HG03432 (cell line): Measurements from ENCODE around the gene RAB8B.

ENCODE experiments used
- ATAC-seq: cut with Tn5 transposase; IDR thresholded peaks from one replicate; pipeline ENCODE4 v1.9.1; 2021; ENCODE audit warnings: mild to moderate bottlenecking, moderate library complexity; ENCODE audit not compliant: unreplicated experiment

Gene RAB8B

GRCh38 chr15:63188926-63189871 is at the start of gene RAB8B:
Gene RAB8B (plus strand): TSS chr15:63189606. CDS start chr15:63189625, 19 bp downstream.
- peak; percentile 82 for ATAC-seq

DNA sequence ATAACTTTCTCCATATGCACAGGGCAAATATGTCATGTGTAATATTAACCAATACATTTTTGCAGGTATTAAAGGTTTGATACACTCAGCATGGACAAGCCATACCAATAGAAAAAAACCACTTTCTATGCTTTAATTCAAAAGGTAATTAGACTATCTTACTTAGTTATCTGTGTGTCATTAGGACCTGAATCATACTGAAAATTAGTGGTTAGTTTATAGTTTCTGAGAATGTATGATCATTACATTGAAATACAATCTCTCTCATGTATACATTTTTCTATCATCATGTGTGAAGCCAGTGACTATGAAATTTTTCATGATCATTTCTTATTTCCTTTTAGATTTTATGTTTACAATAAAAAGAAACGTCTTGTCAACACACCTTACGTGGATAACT is 48.5 kb upstream of the RAB8B start:
- no peak for ATAC-seq

DNA sequence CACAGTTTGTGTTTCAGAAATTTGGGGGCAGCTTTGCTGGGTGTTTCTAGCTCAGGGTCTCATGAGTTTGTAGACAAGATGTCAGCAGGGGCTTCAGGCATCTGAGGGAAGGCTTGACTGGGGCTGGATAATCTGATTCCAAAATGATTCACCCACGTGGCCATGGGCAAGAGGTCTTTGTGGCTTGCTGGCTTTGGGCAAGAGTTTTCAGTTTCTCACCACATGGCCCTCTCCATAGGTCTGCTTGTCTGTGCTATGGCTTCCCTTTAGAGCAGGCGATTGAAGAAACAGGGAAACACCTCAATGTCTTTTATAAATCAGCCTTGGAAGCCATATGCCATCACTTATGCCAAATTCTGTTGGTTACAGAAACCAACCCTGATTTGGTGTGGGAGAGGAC is 44.0 kb upstream of the RAB8B start:
- ATAC-seq = no peak

DNA sequence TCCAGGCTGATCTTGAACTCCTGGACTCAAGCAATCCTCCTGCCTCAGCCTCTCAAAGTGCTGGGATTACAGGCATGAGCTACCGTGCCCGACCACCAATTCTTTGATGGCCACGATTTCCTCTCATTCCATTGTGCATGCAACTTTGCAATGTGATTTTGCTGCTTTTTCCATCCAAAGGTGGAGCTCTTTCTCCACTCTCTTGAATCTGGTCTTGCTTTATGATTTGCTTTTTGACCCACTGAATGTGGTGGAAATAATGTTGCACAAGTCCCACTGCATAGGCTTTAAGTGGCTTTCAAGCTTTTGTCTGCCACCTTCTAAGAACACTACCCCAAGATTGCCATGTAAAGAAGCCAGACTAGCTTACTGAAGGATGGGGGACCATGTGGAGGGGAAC is 42.7 kb upstream of the RAB8B start:
- ATAC-seq = no peak

GRCh38 chr15:63151665-63152064 is 37.7 kb upstream of the RAB8B start:
- no peak for ATAC-seq

- ATAC-seq = no peak
Observed at GRCh38 chr15:63155486-63155885, 33.9 kb upstream of the RAB8B start.

DNA sequence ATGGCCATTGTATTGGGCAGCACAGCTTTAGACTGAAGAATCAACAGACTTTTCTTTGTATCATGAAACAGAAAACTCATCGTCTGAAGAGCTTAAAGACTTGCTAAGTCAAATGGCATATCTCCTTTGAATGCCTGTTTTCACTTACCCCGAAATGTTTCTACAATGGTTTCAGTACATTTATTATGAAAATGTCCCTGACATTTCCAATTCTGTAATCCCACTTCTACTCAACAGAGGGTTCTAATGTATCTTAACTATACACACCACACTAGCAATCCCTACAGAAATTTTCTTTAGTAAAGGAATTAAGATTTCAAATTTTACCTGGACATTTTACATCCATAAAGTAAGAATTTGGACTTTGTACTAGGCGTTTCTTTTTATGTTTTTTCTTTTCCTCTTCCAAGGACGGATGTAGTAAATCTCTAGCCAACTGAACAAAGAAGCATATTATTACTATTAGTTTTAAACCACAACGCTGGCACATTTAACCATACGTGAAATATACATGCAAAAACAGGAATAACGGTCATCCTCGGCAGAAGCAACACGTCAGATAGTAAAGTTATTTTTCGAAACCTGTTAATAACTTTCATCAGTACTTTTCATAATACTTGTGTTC is 33.2 kb upstream of the RAB8B start:
- no peak for ATAC-seq

GRCh38 chr15:63156755-63157117 is 32.7 kb upstream of the RAB8B start:
- ATAC-seq = peak; percentile 13

DNA sequence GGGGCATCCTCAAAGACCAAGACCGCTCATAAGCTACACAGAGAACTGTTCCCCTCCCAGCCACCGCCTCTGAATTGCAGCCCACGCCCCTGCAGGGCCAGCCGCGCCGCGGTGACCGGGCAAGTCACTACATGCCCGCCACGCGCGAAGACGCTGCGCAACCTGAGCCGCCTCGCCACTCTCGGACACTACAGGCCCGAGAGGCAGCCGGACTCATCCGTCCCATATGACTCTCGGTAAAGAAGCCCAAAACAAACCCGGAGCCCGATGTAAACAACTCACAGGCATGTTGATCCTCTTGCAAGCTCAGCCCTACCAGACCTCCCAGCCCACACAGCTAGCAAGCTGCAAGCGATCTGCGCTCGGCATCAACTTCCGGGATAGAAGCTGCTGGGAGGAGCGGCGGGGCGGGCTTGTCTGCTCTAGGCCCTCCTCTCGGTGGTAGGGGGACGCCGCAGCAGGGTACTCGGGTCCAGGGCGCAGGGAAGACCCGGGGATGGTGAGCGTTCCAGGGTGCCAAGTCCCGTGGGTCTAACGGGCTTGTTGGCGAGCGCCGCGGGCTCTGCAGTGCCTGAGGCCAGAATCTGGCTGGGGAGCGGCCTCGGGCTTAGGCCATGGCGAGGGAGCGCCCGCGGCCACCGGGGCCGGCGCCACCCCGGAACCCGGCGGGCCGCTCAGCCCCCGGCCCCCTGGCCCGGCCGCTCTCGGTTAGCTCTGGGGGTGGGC is 32.1 kb upstream of the RAB8B start, which contains the start of gene RPS27L:
TSS of gene RPS27L (minus strand) at position 360 of the 726 bp plus-strand sequence. CDS start at position 288, 72 bp downstream.
- peak; percentile 91 for ATAC-seq

- ATAC-seq = peak; percentile 29
Observed at GRCh38 chr15:63157891-63158431, 31.4 kb upstream of the RAB8B start.

DNA sequence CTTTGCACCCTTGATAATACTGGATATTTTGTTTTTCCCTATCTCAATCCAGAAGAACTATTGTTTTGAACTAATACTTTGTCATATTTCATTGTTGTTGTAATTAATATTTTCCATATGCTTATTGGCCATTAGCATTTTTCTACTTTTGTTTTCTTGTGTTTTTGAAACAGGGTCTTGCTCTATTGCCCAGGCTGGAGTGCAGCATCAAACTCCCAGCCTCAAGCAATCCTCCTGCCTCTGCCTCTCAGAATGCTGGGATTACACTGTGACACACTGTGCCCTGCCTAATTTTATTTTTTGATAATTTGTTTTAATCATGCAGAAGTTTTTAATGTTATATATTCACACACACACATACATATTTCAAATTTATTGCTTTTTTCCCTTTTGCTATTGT is 28.8 kb upstream of the RAB8B start:
- no peak for ATAC-seq

DNA sequence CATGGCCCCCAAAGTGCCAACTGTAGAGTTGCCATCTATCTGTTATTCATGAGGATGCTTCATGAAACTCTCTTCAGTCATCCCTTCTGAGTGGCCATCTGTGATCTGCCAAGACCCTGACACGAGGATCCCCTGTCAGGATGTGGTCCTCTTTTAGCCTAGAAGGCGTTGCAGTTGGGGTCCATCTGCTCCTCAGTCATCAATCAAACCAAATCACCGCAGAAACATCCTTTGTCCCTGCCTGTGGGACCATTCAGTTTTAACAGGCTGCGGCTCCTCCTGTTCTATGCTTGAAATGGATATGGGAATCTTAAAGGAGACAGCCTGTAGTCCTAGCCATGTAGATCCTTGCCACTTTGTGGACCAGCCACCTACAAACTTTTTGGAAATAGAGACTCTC is 26.2 kb upstream of the RAB8B start:
- no peak for ATAC-seq

GRCh38 chr15:63165166-63165859 is 24.1 kb upstream of the RAB8B start:
- ATAC-seq = no peak

DNA sequence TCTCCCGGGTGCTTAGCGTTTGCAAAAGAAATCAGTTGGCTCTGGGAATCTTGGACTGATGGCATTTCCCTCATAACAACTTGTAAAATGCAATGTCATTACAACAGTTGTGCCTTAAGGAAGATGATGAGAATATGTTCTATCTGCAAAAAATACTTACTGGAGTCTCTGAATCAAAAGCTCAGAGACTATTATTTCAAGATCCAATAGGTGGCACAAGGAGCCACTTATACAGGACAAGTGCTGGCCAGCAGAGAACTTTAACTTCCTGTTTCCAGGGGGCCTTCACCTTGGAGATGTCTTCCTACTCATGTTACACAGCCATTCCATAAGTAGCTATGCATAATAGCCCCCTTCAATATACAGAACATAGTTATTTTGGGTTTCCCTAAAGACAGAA is 23.2 kb upstream of the RAB8B start:
- no peak for ATAC-seq

DNA sequence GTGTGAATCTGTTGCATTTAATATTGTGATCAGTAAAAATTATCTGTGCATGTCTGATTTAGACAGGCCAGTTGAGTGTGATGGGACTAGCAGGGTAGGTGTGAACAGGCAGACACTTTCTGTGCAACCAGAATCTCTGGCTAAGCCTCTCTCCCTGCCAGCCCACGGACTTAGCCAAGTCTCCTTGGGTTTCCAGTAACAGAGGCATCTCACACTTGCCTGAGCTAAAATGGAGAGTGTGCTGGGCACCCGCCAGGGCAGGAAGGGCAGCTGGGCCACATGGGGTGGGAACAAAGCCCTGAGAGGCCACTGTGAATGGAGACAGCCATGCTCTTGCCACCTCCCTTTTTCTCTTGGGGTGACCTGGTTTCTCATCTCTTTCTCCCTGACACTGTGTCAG is 19.6 kb upstream of the RAB8B start:
- ATAC-seq = no peak

DNA sequence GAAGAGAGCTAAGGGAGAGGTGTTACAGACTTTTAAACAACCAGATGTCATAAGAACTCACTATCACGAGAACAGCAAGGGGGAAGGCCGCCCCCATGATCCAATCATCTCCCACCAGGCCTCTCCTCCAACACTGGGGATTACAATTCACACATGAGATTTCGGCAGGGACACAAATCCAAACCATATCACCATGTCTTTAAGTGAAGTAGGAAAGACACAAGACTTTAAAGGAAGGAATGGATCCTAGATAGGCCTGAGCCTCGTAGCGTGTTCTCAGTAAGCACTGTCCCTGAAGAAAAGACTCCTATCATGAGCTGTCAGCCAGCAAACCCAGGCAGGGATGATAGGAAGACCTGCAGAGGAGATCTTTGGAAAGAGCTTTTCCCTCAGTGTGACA is 17.0 kb upstream of the RAB8B start:
- ATAC-seq = no peak

DNA sequence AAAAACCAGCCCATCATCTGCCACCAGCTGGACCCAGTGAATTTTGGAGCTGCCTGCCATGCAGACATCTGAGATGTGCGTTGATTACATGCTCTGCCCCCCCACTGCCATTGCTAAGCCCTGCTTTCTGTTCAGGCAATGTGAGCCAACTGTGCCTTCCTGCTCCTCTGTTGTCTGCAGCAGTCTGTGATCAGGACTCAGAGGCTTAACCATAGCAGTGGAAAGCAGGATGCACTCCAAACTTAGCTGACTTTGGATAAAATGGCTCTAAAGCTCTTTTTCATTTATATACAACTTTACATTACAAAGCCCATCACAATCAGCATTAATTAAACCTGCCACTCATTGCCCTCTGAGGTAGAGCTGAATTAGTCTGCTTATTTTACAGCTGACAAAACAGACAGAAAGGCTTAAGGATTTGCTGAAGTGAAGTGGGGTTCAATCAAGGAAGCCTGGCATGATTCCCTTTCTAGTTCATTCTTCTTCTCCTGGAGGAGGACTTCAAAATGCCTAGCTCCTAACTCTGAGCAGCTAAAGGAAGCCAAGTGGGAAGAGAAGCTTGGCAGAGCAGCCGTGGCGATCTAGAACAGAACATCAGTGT is 16.5 kb upstream of the RAB8B start:
- no peak for ATAC-seq

- no peak for ATAC-seq
Observed at GRCh38 chr15:63176302-63176701, 13.1 kb upstream of the RAB8B start.

- ATAC-seq = no peak
Observed at GRCh38 chr15:63178034-63178433, 11.4 kb upstream of the RAB8B start.

DNA sequence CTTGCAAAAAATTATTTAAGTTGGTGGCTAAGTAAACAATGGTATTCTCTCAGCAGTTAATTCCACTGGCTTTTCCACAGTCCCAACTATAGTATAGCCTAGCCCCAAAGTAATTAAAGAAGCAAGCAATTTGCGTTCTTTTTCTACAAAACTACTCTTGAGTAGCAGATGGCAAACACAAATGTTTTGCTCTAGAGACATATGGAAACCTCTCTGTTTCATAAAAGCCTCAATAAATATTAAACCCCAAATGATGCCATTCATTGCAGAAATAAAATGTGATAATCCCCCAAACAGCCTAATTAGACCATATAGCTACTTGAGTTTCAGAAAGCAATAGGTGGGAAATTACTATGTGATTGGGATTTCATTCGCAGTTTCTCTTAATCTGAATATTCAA is 8.7 kb upstream of the RAB8B start:
- ATAC-seq = no peak
